ENCODE data around the gene SRGAP1. TPM values are rescaled to one million over a fixed set of nuclear protein-coding genes. Genes with fewer than 3 reads are reported as not detected.

Gene SRGAP1
- total RNA-seq, 4 donors from 2014 or later, result 7.6 to 17.5 (median 14.6) TPM

DNA sequence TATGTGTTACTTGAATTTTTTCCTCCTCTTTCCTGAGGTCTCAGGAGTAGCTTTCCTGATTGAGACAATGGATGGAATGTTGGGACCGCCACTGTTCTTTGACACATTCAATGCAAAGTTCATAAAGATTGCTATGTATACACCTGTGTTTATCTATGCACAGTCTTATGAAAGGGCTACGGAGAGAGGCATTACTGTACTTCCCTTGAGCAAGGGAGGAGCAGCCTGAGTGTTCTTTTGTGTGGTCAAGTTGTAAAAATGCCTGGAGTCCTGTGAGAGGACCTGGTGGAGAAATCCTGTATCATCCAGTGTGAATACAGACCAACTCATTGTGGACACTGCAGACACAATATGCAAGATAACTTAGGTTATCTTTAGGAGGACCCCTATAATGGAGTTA is 1.2 kb downstream of the SRGAP1 start:
- H3K27ac ChIP-seq (replicated peaks in 1 of 4), result peak overlapping the region in 1 of 4 donors; percentile 95
- WGBS, result 26% methylated on average over 2 of the region's 2 CpGs

DNA sequence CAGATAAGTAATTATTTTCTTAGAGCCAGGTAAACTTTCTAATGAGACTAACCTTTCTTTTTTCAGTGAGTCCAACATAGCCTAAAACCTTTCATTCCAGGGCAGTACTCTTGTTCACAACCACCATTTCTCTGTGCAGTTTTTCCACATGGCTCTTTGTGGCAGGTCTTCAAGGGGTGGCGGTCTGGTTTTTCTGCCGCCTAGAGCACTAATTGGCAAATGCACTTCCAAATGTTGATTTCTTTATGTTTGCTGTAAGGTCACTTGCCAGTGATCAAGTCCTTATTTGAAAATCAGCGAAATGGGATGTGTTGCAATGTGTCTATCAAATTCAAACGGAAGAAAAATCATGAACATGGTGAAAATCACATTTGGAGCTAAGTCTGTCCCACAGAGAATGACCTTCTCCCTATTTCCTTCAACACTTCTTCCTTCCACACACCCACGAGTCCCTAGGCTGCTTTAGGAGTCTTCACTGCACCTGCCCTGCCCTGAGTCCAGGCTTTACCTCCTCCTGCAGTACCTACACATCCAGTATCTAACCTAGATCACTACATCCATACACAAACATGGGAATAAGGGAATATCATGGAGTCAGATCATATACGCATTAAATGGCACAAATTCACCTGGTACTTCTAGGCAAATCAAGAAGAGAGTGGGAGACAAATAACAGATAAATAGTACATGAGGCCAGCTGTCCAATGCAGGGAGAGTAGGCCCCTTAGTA is 1.9 kb downstream of the SRGAP1 start:
- H3K4me1 ChIP-seq, result peaks cover 13 to 46% (median 36%) of the 10 kb centered on the region in 4 donors
- TF ChIP-seq EP300 (IDR thresholded peaks at IDR 0.05) (no peak), POLR2A (IDR thresholded peaks at IDR 0.05; ENCODE audit: low read depth) (no peak), POLR2AphosphoS5 (IDR thresholded peaks at IDR 0.05) (no peak)
- TF ChIP-seq, protein P1, sequence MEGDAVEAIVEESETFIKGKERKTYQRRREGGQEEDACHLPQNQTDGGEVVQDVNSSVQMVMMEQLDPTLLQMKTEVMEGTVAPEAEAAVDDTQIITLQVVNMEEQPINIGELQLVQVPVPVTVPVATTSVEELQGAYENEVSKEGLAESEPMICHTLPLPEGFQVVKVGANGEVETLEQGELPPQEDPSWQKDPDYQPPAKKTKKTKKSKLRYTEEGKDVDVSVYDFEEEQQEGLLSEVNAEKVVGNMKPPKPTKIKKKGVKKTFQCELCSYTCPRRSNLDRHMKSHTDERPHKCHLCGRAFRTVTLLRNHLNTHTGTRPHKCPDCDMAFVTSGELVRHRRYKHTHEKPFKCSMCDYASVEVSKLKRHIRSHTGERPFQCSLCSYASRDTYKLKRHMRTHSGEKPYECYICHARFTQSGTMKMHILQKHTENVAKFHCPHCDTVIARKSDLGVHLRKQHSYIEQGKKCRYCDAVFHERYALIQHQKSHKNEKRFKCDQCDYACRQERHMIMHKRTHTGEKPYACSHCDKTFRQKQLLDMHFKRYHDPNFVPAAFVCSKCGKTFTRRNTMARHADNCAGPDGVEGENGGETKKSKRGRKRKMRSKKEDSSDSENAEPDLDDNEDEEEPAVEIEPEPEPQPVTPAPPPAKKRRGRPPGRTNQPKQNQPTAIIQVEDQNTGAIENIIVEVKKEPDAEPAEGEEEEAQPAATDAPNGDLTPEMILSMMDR (IDR thresholded peaks at IDR 0.05), result no peak
- H3K36me3 ChIP-seq, result no peaks in the 10 kb centered on the region
- WGBS, result 85% methylated on average over 6 of the region's 6 CpGs
- no peaks in the 10 kb centered on the region for H3K9me3 ChIP-seq
- intact Hi-C loops (cut with DNase I), result loop anchor here (10.0 kb wide), 1 partner anchor 188 kb away; no protein-coding TSS in a partner anchor
- peak overlapping the region in 1 of 4 donors; percentile 95 for H3K27ac ChIP-seq (replicated peaks in 1 of 4)
- DNase-seq (ENCODE audit: extremely low spot score), result no peak
- peak overlapping the region; percentile 68 to 97 (median 92) for H3K4me3 ChIP-seq
- H3K27me3 ChIP-seq, result no peaks in the 10 kb centered on the region

More for the DNA sequence above, 1.2 kb downstream of the SRGAP1 start:
- Histone ChIP-seq H3K27me3 (no peaks in the 10 kb centered on the region), H3K4me3 (peak overlapping the region; percentile 68 to 97 (median 92)), H3K36me3 (no peaks in the 10 kb centered on the region), H3K4me1 (peaks cover 13 to 46% (median 35%) of the 10 kb centered on the region in 4 donors), H3K9me3 (no peaks in the 10 kb centered on the region)
- intact Hi-C loops (cut with DNase I), result loop anchor here (10.0 kb wide), 1 partner anchor 189 kb away; no protein-coding TSS in a partner anchor
- TF ChIP-seq, protein P1 (IDR thresholded peaks at IDR 0.05), result no peak
- TF ChIP-seq POLR2A (IDR thresholded peaks at IDR 0.05; ENCODE audit: low read depth) (no peak), EP300 (IDR thresholded peaks at IDR 0.05) (no peak), POLR2AphosphoS5 (IDR thresholded peaks at IDR 0.05) (no peak)
- DNase-seq (ENCODE audit: extremely low spot score), result no peak

GRCh38 chr12:63848450-63848849 is 4.0 kb downstream of the SRGAP1 start:
- no peak for DNase-seq (ENCODE audit: extremely low spot score)
- Histone ChIP-seq H3K4me3 (no peak overlapping the region), H3K4me1 (peaks cover 10 to 41% (median 30%) of the 10 kb centered on the region in 4 donors), H3K27ac (replicated peaks in 1 of 4) (no peak overlapping the region), H3K36me3 (no peaks in the 10 kb centered on the region), H3K27me3 (no peaks in the 10 kb centered on the region), H3K9me3 (no peaks in the 10 kb centered on the region)
- no peak for TF ChIP-seq POLR2A (IDR thresholded peaks at IDR 0.05; ENCODE audit: low read depth)
- TF ChIP-seq POLR2AphosphoS5 (IDR thresholded peaks at IDR 0.05), result no peak
- TF ChIP-seq, protein P1 (IDR thresholded peaks at IDR 0.05), result no peak
- TF ChIP-seq EP300 (IDR thresholded peaks at IDR 0.05), result no peak
- intact Hi-C loops (cut with DNase I), result loop anchor here (10.0 kb wide), 1 partner anchor 186 kb away; no protein-coding TSS in a partner anchor
- WGBS, result 95% methylated on average over 4 of the region's 4 CpGs

DNA sequence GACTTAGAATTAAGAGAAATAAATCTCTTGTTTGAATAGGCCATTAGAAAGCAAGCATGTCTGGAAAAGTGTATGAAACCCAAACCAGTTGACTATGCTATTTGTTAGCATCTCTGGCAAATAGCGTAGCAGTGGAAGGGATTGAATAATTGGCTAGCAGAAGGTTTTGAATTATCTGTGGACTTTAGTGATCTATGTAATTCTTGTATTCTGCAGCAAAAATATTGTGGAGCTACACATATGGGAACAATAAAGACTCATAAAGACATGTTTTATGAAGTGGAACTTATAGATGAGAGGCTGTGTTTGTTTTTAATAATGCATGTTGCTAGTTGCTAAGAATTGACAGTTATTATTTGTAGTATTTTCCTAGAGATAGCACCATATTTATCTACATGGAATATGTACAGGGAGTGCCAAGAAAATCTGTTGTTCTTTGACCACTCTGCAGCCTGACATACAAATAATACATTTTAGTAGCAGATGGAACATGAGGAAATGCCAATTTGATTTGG is 4.7 kb downstream of the SRGAP1 start:
- intact Hi-C loops (cut with DNase I), result loop anchor here (10.0 kb wide), 1 partner anchor 186 kb away; no protein-coding TSS in a partner anchor
- no peak for DNase-seq (ENCODE audit: extremely low spot score)
- Histone ChIP-seq H3K4me3 (no peak overlapping the region), H3K36me3 (no peaks in the 10 kb centered on the region), H3K27ac (replicated peaks in 1 of 4) (no peak overlapping the region), H3K27me3 (no peaks in the 10 kb centered on the region), H3K4me1 (peaks cover 10 to 41% (median 30%) of the 10 kb centered on the region in 4 donors), H3K9me3 (no peaks in the 10 kb centered on the region)
- TF ChIP-seq, protein P1 (IDR thresholded peaks at IDR 0.05), result no peak
- no peak for TF ChIP-seq POLR2AphosphoS5 (IDR thresholded peaks at IDR 0.05)
- TF ChIP-seq EP300 (IDR thresholded peaks at IDR 0.05), result no peak
- no peak for TF ChIP-seq POLR2A (IDR thresholded peaks at IDR 0.05; ENCODE audit: low read depth)
- WGBS, result 85% methylated on average over 1 of the region's 1 CpG
